Psoas muscle (tissue), 8 donors: Measurements from ENCODE around the gene CNDP2. TPM values are rescaled to one million over a fixed set of nuclear protein-coding genes. Genes with fewer than 3 reads are reported as not detected.

Experiments used
- ATAC-seq, 4 donors: fragments of 200-7000 bp; cut with Tn5 transposase; one replicate each; pipeline ENCODE4 v1.9.1; 2020; ENCODE audit warnings: moderate library complexity in 3 of 4, mild to moderate bottlenecking in 2 of 4
- DNase-seq, 2 donors: peaks; one replicate each; pipeline ENCODE4 v3.0.0-alpha.2; 2020
- H3K27ac ChIP-seq: fragments of 200-600 bp; one replicate; pipeline ENCODE4 v1.8.0; 2022
- H3K27me3 ChIP-seq, 3 donors: fragments of 200-600 bp in 1 of 3; one replicate each; pipeline versions ENCODE4 v1.6.1 to v1.8.0; 2013 to 2022; ENCODE audit warnings: low read length in 2 of 3, mild to moderate bottlenecking in 2 of 3, moderate library complexity in 1 of 3; ENCODE audit not compliant: insufficient read depth in 3 of 3
- H3K36me3 ChIP-seq, 2 donors: fragments of 200-600 bp in 1 of 2; one replicate each; pipeline versions ENCODE4 v1.6.1 to v1.8.0; 2013 to 2022; ENCODE audit warnings: low read depth in 1 of 2, mild to moderate bottlenecking in 1 of 2, moderate library complexity in 1 of 2; ENCODE audit not compliant: insufficient read depth in 1 of 2
- H3K4me1 ChIP-seq: fragments of 200-600 bp; one replicate; pipeline ENCODE4 v1.8.0; 2022
- H3K4me3 ChIP-seq: fragments of 200-600 bp; one replicate; pipeline ENCODE4 v1.8.0; 2022; ENCODE audit warnings: mild to moderate bottlenecking
- H3K9me3 ChIP-seq: fragments of 200-600 bp; one replicate; pipeline ENCODE4 v1.8.0; 2022
- WGBS, 3 donors: extraction: QIAGEN DNeasy Blood & Tissue Kit; methylation state at CpG; one replicate each; pipeline versions ENCODE4 v1.1.6 to v1.1.7; 2013; 5-methylcytosine and 5-hydroxymethylcytosine counted together
- intact Hi-C, 2 donors: fragments of 100-400 bp; cut with DNase I; formaldehyde crosslinking; loops; one replicate each; pipeline versions ENCODE4 v1.11.0 to v1.14.2; 2022
- polyA plus RNA-seq, 3 donors: library from polyadenylated mRNA; stranded (reverse); fragments of 200-250 nt; gene quantifications; one replicate each; pipeline ENCODE4 v1.2.3, GENCODE V29; 2013
- total RNA-seq, 4 donors: library from RNA; stranded (reverse); fragmentation: NEBNext Ultra II Directional in 2 of 4; extraction: Animal tissue kit (Norgen Biotek cat#: 25700) in 2 of 4; gene quantifications; one replicate each; pipeline versions ENCODE4 v1.2.1 to v1.2.4, GENCODE V29; 2021 to 2023
- TF ChIP-seq, protein P1 (sequence below): fragments of 200-600 bp; IDR thresholded peaks from one replicate; pipeline ENCODE4 v1.8.0; 2022; ENCODE audit warnings: antibody characterized with exemption
- donor health status: healthy with polysubstance abuse.
- donor health status: DM: no; HTN: no; CAD: no; lungs with moderate emphysema.
- donor health status: Bipolar disorder and iron deficiency.
- donor health status: healthy.
- donor health status: DM: yes; HTN: yes; CAD: no.
- donor health status: DM: no; HTN: no; CAD: no.
- donor health status: DM: no; HTN: no; CAD: no.
- donor health status: DM: yes; HTN: yes; CAD: no.

The CNDP2 gene
- total and polyA plus RNA-seq, 7 donors = 24.3 to 51.9 (median 41.4) TPM

DNA sequence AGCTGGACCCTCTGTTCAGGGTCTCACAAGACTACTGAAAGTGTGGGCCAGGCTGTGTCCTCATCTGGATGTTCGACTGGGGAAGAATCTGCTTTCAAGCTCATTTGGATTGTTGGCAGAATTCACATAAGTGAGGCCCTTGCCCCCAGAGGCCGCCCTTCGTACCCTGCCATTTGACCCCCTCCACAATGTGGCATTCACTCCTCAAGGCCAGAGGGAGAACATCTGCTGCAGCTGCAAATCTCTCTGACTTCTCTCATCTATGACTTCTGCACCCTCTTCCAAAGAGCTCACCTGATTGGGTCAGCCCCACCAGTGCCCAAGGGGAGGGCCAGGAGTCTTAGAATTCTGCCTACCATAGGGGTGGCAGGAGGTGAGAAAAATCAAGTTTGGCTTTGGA, 3.9 kb upstream of the CNDP2 start:
- Histone ChIP-seq H3K27ac (no peak overlapping the region), H3K36me3 (no peaks in the 10 kb centered on the region), H3K27me3 (peaks cover 0 to 7% (median 2%) of the 10 kb centered on the region in 3 donors), H3K9me3 (peaks cover 3% of the 10 kb centered on the region), H3K4me3 (no peak overlapping the region), H3K4me1 (peaks cover 5% of the 10 kb centered on the region)
- 82 to 87% (median 86%) methylated on average over 3 of the region's 3 CpGs for WGBS, 3 donors
- DNase-seq = no peak
- intact Hi-C loops = loop anchor here (5.0 to 10.0 kb wide), 4 partner anchors 103 to 337 kb away; partner anchors contain the start of genes ZNF407 (in 2 of the 2) and CYB5A (in 1 of the 2)
- no peak for ATAC-seq
- TF ChIP-seq, protein P1, sequence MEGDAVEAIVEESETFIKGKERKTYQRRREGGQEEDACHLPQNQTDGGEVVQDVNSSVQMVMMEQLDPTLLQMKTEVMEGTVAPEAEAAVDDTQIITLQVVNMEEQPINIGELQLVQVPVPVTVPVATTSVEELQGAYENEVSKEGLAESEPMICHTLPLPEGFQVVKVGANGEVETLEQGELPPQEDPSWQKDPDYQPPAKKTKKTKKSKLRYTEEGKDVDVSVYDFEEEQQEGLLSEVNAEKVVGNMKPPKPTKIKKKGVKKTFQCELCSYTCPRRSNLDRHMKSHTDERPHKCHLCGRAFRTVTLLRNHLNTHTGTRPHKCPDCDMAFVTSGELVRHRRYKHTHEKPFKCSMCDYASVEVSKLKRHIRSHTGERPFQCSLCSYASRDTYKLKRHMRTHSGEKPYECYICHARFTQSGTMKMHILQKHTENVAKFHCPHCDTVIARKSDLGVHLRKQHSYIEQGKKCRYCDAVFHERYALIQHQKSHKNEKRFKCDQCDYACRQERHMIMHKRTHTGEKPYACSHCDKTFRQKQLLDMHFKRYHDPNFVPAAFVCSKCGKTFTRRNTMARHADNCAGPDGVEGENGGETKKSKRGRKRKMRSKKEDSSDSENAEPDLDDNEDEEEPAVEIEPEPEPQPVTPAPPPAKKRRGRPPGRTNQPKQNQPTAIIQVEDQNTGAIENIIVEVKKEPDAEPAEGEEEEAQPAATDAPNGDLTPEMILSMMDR = no peak

GRCh38 chr18:74493689-74494088, 2.5 kb upstream of the CNDP2 start:
- Histone ChIP-seq H3K4me1 (peaks cover 9% of the 10 kb centered on the region), H3K36me3 (no peaks in the 10 kb centered on the region), H3K9me3 (peaks cover 3% of the 10 kb centered on the region), H3K27me3 (peaks cover 0 to 2% (median 0%) of the 10 kb centered on the region in 3 donors), H3K4me3 (no peak overlapping the region), H3K27ac (no peak overlapping the region)
- ATAC-seq (no peak), DNase-seq (no peak)
- 43 to 51% (median 50%) methylated on average over 1 of the region's 1 CpG for WGBS, 3 donors
- intact Hi-C loops = loop anchor here (5.0 to 10.0 kb wide), 4 partner anchors 101 to 339 kb away; partner anchors contain the start of genes ZNF407 (in 2 of the 2) and CYB5A (in 1 of the 2)
- TF ChIP-seq, protein P1 = peak; percentile 43

- no peak overlapping the region for H3K27ac ChIP-seq
- intact Hi-C loops = loop anchor here (5.0 to 10.0 kb wide), 4 partner anchors 100 to 340 kb away; partner anchors contain the start of genes ZNF407 (in 2 of the 2) and CYB5A (in 1 of the 2)
- H3K4me1 ChIP-seq = peaks cover 9% of the 10 kb centered on the region
- H3K27me3 ChIP-seq = peaks cover 0 to 2% (median 0%) of the 10 kb centered on the region in 3 donors
- DNase-seq (no peak), ATAC-seq (no peak)
- WGBS, 3 donors = 73 to 77% (median 76%) methylated on average over 1 of the region's 1 CpG
- H3K9me3 ChIP-seq = peaks cover 3% of the 10 kb centered on the region
- TF ChIP-seq, protein P1 = no peak
- no peaks in the 10 kb centered on the region for H3K36me3 ChIP-seq
- no peak overlapping the region for H3K4me3 ChIP-seq
These were observed 1.6 kb upstream of the CNDP2 start for GRCh38 chr18:74494514-74494913.

- peak overlapping the region; percentile 89 for H3K4me3 ChIP-seq
- H3K36me3 ChIP-seq = peaks cover 0 to 14% of the 10 kb centered on the region in 2 donors
- WGBS, 3 donors = 2 to 4% (median 3%) methylated on average over 32 to 48 of the region's 48 CpGs
- TF ChIP-seq, protein P1 = peak; percentile 26
- DNase-seq (peak; percentile 70 to 83), ATAC-seq (peak; percentile 53 to 62 (median 55))
- H3K9me3 ChIP-seq = peaks cover 1% of the 10 kb centered on the region
- intact Hi-C loops = loop anchor here (5.0 to 10.0 kb wide), 6 partner anchors 98 to 349 kb away; partner anchors contain the start of genes CYB5A (in 2 of the 2), ZNF407 (in 2 of the 2), FBXO15 (in 1 of the 2) and TIMM21 (in 1 of the 2)
- peak overlapping the region; percentile 91 for H3K27ac ChIP-seq
- H3K27me3 ChIP-seq = peaks cover 0 to 2% (median 0%) of the 10 kb centered on the region in 3 donors
- H3K4me1 ChIP-seq = peaks cover 9% of the 10 kb centered on the region
These were observed 553 bp downstream of the CNDP2 start for GRCh38 chr18:74496508-74497323.
